Right lobe of liver (tissue), 6 donors: ENCODE measurements around the gene OVCH2. TPM values are rescaled to one million over a fixed set of nuclear protein-coding genes. Genes with fewer than 3 reads are reported as not detected.

Source experiments
- ATAC-seq, 4 donors: fragments of 200-7000 bp; cut with Tn5 transposase; one replicate each; pipeline ENCODE4 v1.9.1; 2020; ENCODE audit warnings: mild to moderate bottlenecking in 4 of 4, moderate library complexity in 4 of 4
- DNase-seq, 3 donors: peaks; one replicate each; pipeline ENCODE4 v3.0.0-alpha.2; 2020
- H3K27ac ChIP-seq, 3 donors: fragments of 200-600 bp; one replicate each; pipeline ENCODE4 v1.8.0; 2022
- H3K27me3 ChIP-seq, 2 donors: fragments of 200-600 bp; one replicate each; pipeline ENCODE4 v1.8.0; 2022
- H3K36me3 ChIP-seq, 4 donors: fragments of 200-600 bp; sonication (generic) in 1 of 4; one replicate each; pipeline versions ENCODE4 v1.5.1 to v1.8.0; 2017 to 2022; ENCODE audit warnings: control low read depth in 1 of 4
- H3K4me1 ChIP-seq, 4 donors: fragments of 200-600 bp; sonication (generic) in 1 of 4; one replicate each; pipeline versions ENCODE4 v1.5.1 to v1.8.0; 2017 to 2022; ENCODE audit warnings: control low read depth in 1 of 4
- H3K4me3 ChIP-seq, 3 donors: fragments of 200-600 bp; one replicate each; pipeline ENCODE4 v1.8.0; 2022
- H3K9me3 ChIP-seq, 4 donors: fragments of 200-600 bp; sonication (generic) in 1 of 4; one replicate each; pipeline versions ENCODE4 v1.5.1 to v1.8.0; 2017 to 2022; ENCODE audit warnings: control low read depth in 1 of 4
- CTCF ChIP-seq, 4 donors: fragments of 200-600 bp in 3 of 4; fragments of 450-650 bp in 1 of 4; IDR thresholded peaks; one replicate each; pipeline versions ENCODE4 v1.5.1 to v1.8.0; 2016 to 2022; ENCODE audit warnings: antibody characterized with exemption in 4 of 4, mild to moderate bottlenecking in 2 of 4
- POLR2A ChIP-seq: fragments of 450-650 bp; IDR thresholded peaks from one replicate; pipeline ENCODE4 v1.6.1; 2017; ENCODE audit warnings: antibody characterized with exemption, mild to moderate bottlenecking
- WGBS: methylation state at CpG from one replicate; pipeline ENCODE4 v1.1.6; 2018; ENCODE audit warnings: low coverage, low lambda C conversion rate; ENCODE audit not compliant: insufficient coverage; ENCODE audit errors: missing lambda C conversion rate; 5-methylcytosine and 5-hydroxymethylcytosine counted together
- intact Hi-C, 2 donors: fragments of 100-400 bp; cut with DNase I; formaldehyde crosslinking; loops; one replicate each; pipeline versions ENCODE4 v1.11.2 to v1.14.1; 2022
- total RNA-seq, 6 experiments: library from RNA; depleted of rRNA in 2 of 6; stranded (reverse); fragments of >200 nt in 2 of 6; fragmentation: NEBNext Ultra II Directional in 3 of 6; extraction: Animal tissue kit (Norgen Biotek cat#: 25700) in 3 of 6; gene quantifications; one replicate each; pipeline versions ENCODE4 v1.1.0 to v1.2.4, GENCODE V29; 2016 to 2023
- donor health status: DM: no; HTN: yes; CAD: no.
- donor health status: DM: no; HTN: no; CAD: no.
- donor health status: DM: no; HTN: no; CAD: no.
- donor health status: DM: no; HTN: yes; CAD: no.
- donor health status: DM: no; HTN: yes; CAD: no.

Gene OVCH2
- total RNA-seq, 6 experiments from 2014 or later, result not detected

- no peaks in the 10 kb centered on the region for H3K9me3 ChIP-seq
- no peak for TF ChIP-seq CTCF (IDR thresholded peaks at IDR 0.05)
- no peak for TF ChIP-seq POLR2A
- no peaks in the 10 kb centered on the region for H3K27me3 ChIP-seq
- no peak for DNase-seq
- no peak overlapping the region for H3K27ac ChIP-seq
- peaks cover 0 to 9% (median 3%) of the 10 kb centered on the region in 4 donors for H3K4me1 ChIP-seq
- 53% methylated on average over 3 of the region's 4 CpGs for WGBS
- H3K36me3 ChIP-seq, result peaks cover 0 to 11% (median 2%) of the 10 kb centered on the region in 4 donors
- intact Hi-C loops, result no loop called here
- no peak overlapping the region for H3K4me3 ChIP-seq
- ATAC-seq, result no peak
Observed at GRCh38 chr11:7670641-7671040, 35.6 kb downstream of the OVCH2 start.

- H3K4me3 ChIP-seq, result no peak overlapping the region
- H3K27me3 ChIP-seq, result no peaks in the 10 kb centered on the region
- H3K27ac ChIP-seq, result no peak overlapping the region
- H3K4me1 ChIP-seq, result peaks cover 0 to 9% (median 3%) of the 10 kb centered on the region in 4 donors
- DNase-seq, result no peak
- 49% methylated on average over 2 of the region's 5 CpGs for WGBS
- intact Hi-C loops, result loop anchor here in 1 of 2 donors (5.0 kb wide), 1 partner anchor 102 kb away; no protein-coding TSS in a partner anchor
- H3K9me3 ChIP-seq, result no peaks in the 10 kb centered on the region
- TF ChIP-seq POLR2A, result no peak
- no peak for TF ChIP-seq CTCF (IDR thresholded peaks at IDR 0.05)
- H3K36me3 ChIP-seq, result peaks cover 0 to 11% (median 2%) of the 10 kb centered on the region in 4 donors
- no peak for ATAC-seq
Observed at GRCh38 chr11:7668911-7669310, 37.4 kb downstream of the OVCH2 start.

GRCh38 chr11:7668464-7668863, 37.8 kb downstream of the OVCH2 start:
- 81% methylated on average over 5 of the region's 7 CpGs for WGBS
- H3K27me3 ChIP-seq, result no peaks in the 10 kb centered on the region
- no peak overlapping the region for H3K27ac ChIP-seq
- no peak overlapping the region for H3K4me3 ChIP-seq
- H3K4me1 ChIP-seq, result peaks cover 0 to 7% (median 3%) of the 10 kb centered on the region in 4 donors
- ATAC-seq (no peak), DNase-seq (no peak)
- no peaks in the 10 kb centered on the region for H3K9me3 ChIP-seq
- TF ChIP-seq POLR2A (no peak), CTCF (IDR thresholded peaks at IDR 0.05) (no peak)
- intact Hi-C loops, result loop anchor here in 1 of 2 donors (5.0 kb wide), 1 partner anchor 101 kb away; no protein-coding TSS in a partner anchor
- peaks cover 0 to 11% (median 2%) of the 10 kb centered on the region in 4 donors for H3K36me3 ChIP-seq

GRCh38 chr11:7667460-7667859, 38.8 kb downstream of the OVCH2 start:
- Histone ChIP-seq H3K36me3 (peaks cover 0 to 11% (median 2%) of the 10 kb centered on the region in 4 donors), H3K4me1 (no peaks in the 10 kb centered on the region), H3K27ac (no peak overlapping the region), H3K27me3 (no peaks in the 10 kb centered on the region), H3K9me3 (no peaks in the 10 kb centered on the region), H3K4me3 (no peak overlapping the region)
- TF ChIP-seq POLR2A, result no peak
- TF ChIP-seq CTCF (IDR thresholded peaks at IDR 0.05), result no peak
- no CpG with 5 or more reads among the region's 2 CpGs for WGBS
- ATAC-seq, result no peak
- intact Hi-C loops, result loop anchor here in 1 of 2 donors (5.0 kb wide), 1 partner anchor 100 kb away; no protein-coding TSS in a partner anchor
- no peak for DNase-seq
